NB4 (cell line): ENCODE data around the gene PCSK1.

Experiments
- DNase-seq: peaks from one replicate; pipeline ENCODE4 v3.0.0; 2010; ENCODE audit warnings: low read depth
- H3K4me3 ChIP-seq: one replicate; pipeline ENCODE4 v1.5.1; 2011; ENCODE audit warnings: mild to moderate bottlenecking, low read depth, low read length, moderate library complexity
- MAX ChIP-seq: IDR thresholded peaks from 2 replicates; pipeline ENCODE4 v1.6.1; 2011; ENCODE audit warnings: low read depth, low read length
- MYC ChIP-seq: IDR thresholded peaks from 2 replicates; pipeline ENCODE4 v1.6.1; 2011; ENCODE audit warnings: low read depth, low read length
- POLR2A ChIP-seq: IDR thresholded peaks from 2 replicates; pipeline ENCODE4 v1.6.1; 2011; ENCODE audit warnings: mild to moderate bottlenecking; ENCODE audit not compliant: insufficient read length; ENCODE audit errors: extremely low read depth
- TF ChIP-seq, protein P1 (sequence below): IDR thresholded peaks from one replicate; pipeline ENCODE4 v1.5.1; 2012; ENCODE audit warnings: low read depth, low read length

Gene PCSK1

DNA sequence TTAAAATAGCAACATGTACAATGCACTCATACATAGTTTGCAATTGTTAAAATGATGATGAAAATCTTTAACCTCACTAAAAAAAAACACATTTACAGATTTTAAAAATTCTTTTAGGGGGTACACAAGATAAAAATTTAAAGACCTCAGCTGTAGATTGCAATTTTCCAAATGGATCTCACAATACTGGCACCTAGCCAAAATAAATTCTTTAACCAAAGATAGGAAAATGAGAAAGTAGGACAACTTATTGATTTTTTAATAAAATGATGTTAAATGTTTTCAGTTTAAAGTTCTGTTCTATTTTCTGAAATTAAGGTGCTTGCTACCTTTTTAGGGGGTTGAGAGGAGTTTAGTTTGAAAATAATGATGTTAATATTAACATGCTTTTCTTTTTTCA, 90.0 kb downstream of the PCSK1 start:
- no peak for TF ChIP-seq MYC
- no peak for TF ChIP-seq MAX
- TF ChIP-seq, protein P1, sequence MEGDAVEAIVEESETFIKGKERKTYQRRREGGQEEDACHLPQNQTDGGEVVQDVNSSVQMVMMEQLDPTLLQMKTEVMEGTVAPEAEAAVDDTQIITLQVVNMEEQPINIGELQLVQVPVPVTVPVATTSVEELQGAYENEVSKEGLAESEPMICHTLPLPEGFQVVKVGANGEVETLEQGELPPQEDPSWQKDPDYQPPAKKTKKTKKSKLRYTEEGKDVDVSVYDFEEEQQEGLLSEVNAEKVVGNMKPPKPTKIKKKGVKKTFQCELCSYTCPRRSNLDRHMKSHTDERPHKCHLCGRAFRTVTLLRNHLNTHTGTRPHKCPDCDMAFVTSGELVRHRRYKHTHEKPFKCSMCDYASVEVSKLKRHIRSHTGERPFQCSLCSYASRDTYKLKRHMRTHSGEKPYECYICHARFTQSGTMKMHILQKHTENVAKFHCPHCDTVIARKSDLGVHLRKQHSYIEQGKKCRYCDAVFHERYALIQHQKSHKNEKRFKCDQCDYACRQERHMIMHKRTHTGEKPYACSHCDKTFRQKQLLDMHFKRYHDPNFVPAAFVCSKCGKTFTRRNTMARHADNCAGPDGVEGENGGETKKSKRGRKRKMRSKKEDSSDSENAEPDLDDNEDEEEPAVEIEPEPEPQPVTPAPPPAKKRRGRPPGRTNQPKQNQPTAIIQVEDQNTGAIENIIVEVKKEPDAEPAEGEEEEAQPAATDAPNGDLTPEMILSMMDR: no peak
- TF ChIP-seq POLR2A: no peak
- H3K4me3 ChIP-seq: no peak overlapping the region
- no peak for DNase-seq

- DNase-seq: no peak
- TF ChIP-seq MYC (no peak), MAX (no peak), POLR2A (no peak)
- TF ChIP-seq, protein P1: no peak
- H3K4me3 ChIP-seq: no peak overlapping the region
Measured at GRCh38 chr5:96342581-96342980, 90.5 kb downstream of the PCSK1 start.
